ENCODE measurements around the gene ZG16.
A peak's percentile ranks its signal among the peaks of the same experiment; 100 is the strongest.

DNA sequence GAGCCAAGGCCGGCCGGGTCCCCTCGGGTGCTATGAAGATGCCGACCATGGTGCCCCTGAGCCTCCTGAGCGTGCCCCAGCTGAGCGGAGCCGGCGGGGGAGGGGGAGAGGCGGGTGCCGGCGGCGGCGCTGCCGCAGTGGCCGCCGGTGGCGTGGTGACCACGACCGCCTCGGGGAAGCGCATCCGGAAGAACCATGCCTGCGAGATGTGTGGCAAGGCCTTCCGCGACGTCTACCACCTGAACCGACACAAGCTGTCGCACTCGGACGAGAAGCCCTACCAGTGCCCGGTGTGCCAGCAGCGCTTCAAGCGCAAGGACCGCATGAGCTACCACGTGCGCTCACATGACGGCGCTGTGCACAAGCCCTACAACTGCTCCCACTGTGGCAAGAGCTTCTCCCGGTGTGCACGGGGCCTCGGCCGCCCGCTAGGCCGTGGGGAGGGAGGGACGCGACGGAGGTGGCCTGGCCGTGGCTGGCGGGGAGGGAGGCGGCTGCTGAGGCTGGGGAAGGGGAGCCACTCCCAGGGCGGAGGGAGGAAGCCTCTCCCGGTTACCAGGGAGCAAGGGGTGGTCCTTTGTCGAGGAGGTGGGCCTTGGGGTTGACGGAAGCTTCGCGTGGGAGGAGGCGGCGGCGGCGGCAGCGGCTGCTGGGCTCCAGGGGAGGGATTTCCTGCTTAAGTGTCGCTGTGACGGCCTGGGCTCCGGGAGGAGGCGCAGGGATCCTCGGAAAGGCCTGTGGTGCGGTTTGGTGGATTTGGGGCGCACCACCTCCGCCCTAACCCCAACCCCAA is 29.6 kb downstream of the ZG16 start:
- peak; percentile 28 for TF ChIP-seq POLR2A (IDR thresholded peaks at IDR 0.05)
- TF ChIP-seq, protein P1, sequence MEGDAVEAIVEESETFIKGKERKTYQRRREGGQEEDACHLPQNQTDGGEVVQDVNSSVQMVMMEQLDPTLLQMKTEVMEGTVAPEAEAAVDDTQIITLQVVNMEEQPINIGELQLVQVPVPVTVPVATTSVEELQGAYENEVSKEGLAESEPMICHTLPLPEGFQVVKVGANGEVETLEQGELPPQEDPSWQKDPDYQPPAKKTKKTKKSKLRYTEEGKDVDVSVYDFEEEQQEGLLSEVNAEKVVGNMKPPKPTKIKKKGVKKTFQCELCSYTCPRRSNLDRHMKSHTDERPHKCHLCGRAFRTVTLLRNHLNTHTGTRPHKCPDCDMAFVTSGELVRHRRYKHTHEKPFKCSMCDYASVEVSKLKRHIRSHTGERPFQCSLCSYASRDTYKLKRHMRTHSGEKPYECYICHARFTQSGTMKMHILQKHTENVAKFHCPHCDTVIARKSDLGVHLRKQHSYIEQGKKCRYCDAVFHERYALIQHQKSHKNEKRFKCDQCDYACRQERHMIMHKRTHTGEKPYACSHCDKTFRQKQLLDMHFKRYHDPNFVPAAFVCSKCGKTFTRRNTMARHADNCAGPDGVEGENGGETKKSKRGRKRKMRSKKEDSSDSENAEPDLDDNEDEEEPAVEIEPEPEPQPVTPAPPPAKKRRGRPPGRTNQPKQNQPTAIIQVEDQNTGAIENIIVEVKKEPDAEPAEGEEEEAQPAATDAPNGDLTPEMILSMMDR (IDR thresholded peaks at IDR 0.05): peak in 2 of 4 donors; percentile 14 to 37

All from right lobe of liver (tissue), 4 donors.